ENCODE results near the gene ABLIM1.

The ABLIM1 gene

GRCh38 chr10:114664127-114664526 is 6.1 kb upstream of the ABLIM1 start:
- TF ChIP-seq CTCF (IDR thresholded peaks at IDR 0.05): no peak

GRCh38 chr10:114663626-114664025 is 5.6 kb upstream of the ABLIM1 start:
- no peak for TF ChIP-seq CTCF (IDR thresholded peaks at IDR 0.05)

GRCh38 chr10:114662646-114663217 is 4.7 kb upstream of the ABLIM1 start:
- TF ChIP-seq CTCF (IDR thresholded peaks at IDR 0.05): no peak

- no peak for TF ChIP-seq CTCF (IDR thresholded peaks at IDR 0.05)
These were observed 3.3 kb upstream of the ABLIM1 start for GRCh38 chr10:114661212-114661880.

GRCh38 chr10:114655671-114656070 is 2.4 kb downstream of the ABLIM1 start:
- no peak for TF ChIP-seq CTCF (IDR thresholded peaks at IDR 0.05)

- no peak for TF ChIP-seq CTCF (IDR thresholded peaks at IDR 0.05)
These were observed 3.1 kb downstream of the ABLIM1 start for GRCh38 chr10:114654822-114655575.

- TF ChIP-seq CTCF (IDR thresholded peaks at IDR 0.05): no peak
These were observed 4.1 kb downstream of the ABLIM1 start for GRCh38 chr10:114653926-114654325.

All from LNCAP (cell line).